AG09309 (cell line): Measurements from ENCODE around the gene ZW10.

ENCODE experiments used
- DNase-seq: peaks from one replicate; pipeline ENCODE4 v3.0.0-alpha.2; 2010; ENCODE audit warnings: low read depth
- H3K4me3 ChIP-seq: 2 replicates; pipeline ENCODE4 v1.5.1; 2011; ENCODE audit warnings: mild to moderate bottlenecking, low read depth, low read length, moderate library complexity; ENCODE audit not compliant: control insufficient read depth
- TF ChIP-seq, protein P1 (sequence below): IDR thresholded peaks from 2 replicates; pipeline ENCODE4 v1.5.1; 2011; ENCODE audit warnings: mild to moderate bottlenecking, low read depth, low read length, inconsistent platforms; ENCODE audit not compliant: insufficient read depth, control insufficient read depth; ENCODE audit errors: missing control alignments

The ZW10 gene

DNA sequence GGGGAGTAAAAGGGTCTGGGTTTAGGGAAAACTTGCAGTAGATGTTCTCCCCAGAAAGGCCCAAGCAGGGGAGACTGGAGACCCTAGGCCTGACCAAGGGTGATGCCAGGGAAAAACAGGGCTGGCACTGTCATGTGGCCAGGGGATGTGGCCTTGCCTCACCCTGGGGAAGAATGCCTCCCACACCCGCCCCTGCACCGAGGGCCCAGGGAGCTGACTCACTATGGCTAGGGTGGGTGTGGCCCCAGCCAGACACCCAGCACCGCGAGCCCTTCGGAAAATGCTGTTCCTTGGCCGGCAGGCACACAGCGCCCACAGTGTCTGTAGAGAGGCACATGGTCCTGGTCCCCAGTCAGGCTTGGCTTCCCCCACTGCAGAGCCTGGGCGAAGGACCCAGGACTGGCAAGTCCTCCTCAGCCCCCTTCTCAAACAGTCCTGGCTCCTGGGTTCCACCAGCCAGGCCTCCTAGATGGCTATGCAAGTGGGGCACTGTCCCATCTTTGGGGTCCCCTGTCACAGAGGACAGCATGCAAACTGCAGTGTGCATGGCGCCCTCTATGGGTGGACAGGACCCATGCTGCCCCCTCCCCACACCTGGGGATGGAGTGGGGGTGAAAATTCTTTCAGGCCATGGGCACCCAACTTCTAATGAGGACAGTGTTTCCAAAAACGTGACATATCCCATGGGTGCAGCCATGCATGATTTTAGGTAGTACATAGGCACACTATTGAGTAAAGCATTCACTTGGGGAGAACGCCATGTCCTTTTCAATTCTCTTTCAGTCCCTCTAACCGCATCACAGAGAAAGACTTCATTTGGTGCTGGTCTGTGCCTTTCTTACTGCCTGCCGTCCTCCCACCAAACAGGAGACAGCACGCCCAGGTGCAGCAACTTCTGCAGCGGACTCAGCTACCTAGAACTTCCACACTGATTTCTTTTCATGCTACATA, 82.6 kb downstream of the ZW10 start:
- TF ChIP-seq, protein P1, sequence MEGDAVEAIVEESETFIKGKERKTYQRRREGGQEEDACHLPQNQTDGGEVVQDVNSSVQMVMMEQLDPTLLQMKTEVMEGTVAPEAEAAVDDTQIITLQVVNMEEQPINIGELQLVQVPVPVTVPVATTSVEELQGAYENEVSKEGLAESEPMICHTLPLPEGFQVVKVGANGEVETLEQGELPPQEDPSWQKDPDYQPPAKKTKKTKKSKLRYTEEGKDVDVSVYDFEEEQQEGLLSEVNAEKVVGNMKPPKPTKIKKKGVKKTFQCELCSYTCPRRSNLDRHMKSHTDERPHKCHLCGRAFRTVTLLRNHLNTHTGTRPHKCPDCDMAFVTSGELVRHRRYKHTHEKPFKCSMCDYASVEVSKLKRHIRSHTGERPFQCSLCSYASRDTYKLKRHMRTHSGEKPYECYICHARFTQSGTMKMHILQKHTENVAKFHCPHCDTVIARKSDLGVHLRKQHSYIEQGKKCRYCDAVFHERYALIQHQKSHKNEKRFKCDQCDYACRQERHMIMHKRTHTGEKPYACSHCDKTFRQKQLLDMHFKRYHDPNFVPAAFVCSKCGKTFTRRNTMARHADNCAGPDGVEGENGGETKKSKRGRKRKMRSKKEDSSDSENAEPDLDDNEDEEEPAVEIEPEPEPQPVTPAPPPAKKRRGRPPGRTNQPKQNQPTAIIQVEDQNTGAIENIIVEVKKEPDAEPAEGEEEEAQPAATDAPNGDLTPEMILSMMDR: peak; percentile 32
- DNase-seq: peak; percentile 20
- no peak overlapping the region for H3K4me3 ChIP-seq

DNA sequence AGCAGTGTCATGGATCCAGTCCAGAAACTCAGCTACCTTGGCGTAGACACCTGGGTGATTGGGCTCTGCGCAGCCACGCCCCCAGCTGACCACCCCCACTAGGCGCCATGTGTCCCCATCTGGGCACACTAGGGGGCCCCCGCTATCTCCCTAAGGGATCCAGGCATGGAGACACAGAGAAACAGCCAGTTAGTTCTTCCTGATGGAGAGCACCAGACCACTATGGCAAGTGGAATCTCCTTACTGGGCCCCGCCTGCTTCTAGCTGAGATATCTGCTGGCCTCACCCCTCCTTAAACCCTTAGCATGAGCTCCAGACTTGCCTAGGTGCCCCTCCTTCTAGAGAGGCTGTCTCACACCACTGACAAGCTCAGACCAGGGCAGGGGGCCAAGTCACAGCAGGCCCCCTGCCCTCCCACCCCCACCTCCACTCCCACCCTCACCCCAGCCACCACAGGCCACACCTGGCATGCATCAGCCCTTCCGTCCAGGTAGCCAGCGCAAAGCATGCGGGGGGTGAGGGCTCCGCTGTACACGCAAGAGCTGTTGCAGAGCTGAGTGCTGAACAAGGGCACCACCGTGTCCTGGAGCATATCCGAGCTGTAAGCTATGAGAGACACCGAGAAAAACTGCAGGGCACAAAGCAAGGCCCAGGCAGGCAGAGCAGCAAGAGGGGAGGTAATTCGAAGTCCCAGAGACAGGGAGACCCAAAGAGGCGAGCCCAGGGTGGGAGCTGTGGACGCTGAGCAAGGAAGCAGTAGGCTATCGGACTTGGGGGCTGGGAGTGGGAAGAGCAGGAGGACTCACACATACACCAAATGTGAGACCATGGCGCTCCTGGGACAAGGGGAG, 83.5 kb downstream of the ZW10 start:
- no peak for DNase-seq
- TF ChIP-seq, protein P1: no peak
- no peak overlapping the region for H3K4me3 ChIP-seq

DNA sequence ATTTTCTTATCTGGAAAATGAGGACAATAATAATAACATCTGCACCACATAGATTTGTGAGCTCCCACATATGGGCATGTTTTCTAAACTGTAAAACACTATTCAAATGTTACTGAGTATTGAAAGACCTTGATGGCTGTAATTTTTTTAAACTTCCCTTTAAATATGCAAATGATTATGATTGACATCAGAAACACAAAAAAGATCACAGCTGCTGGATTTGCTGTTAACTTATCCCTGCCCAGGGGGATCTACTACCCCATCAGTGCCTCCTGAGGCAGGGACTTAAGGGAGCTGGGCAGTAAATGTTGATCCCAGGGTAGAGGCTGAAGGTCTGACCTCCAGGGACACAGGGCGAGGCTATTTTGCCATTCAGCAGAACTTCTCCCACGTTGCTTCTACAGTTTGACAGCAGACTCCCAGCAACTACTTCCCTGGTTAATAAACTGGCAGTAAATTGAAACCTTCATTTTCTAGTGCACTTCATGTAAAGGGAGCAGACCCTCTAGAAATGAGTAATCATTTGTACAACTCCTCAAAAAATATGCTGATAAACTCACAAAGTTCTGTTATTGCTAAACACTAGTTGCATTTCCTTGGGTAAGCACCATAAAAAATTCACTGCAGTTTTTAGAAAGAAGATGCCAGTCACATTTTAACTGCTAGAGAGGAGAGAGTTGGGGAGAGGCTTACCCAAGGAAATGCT, 87.7 kb downstream of the ZW10 start:
- DNase-seq: no peak
- TF ChIP-seq, protein P1: no peak
- no peak overlapping the region for H3K4me3 ChIP-seq

DNA sequence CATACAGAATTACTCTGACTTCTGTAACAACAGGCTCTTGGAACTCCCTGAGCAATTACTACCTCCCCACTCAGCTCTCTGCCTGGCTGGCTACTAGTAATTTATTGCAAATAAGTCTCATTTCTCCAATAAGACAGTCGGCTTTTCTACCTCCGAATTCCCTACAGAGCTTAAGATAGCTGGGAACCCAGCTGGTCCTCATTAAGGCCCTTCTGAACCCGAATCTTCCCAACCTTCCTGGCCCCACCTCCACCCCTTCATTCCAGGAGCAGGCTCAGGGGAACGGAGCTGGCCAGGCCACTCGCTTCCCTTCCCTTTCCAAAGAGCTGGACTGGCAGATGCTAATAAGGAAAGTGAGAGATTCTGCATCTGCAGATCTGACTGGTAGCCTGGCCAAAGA, 89.0 kb downstream of the ZW10 start:
- no peak for DNase-seq
- no peak overlapping the region for H3K4me3 ChIP-seq
- TF ChIP-seq, protein P1: no peak

DNA sequence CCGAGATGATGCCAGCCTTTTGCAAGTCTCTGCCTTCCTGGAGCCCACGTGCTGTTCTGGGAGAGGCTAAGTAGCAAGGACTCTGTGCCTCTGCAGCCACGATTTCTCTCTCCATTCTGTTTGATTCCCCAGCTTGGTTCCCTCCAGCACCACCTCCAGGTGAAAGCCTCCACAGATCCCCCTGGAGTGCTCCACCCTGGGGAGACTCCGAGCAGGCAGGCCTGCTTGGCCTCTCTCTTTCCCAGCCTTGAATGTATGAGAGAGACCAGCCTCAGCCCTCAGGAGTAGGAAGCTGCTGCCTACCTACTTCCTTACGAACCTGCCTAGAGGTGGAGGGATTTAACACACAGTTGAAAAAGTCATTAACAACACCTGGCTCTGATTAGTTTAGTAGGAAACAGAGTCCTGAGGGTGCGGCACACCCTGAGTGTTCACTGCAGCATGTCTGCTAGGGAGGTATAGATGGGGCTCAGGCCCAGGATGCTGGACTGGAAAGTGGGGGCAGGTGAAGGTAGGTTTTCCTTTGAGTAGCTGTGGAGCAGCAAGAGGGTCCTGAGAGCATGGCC, 89.9 kb downstream of the ZW10 start:
- DNase-seq: no peak
- H3K4me3 ChIP-seq: no peak overlapping the region
- TF ChIP-seq, protein P1: no peak
